Karpas-422 (cell line): ENCODE measurements around the gene SLC25A17. TPM values are rescaled to one million over a fixed set of nuclear protein-coding genes. Genes with fewer than 3 reads are reported as not detected.
"Not testable (repeated sequence)": the region's sequence is repeated elsewhere in the genome, so short reads cannot be mapped to it uniquely, and the experiment has no call there.

Experiments
- DNase-seq: peaks from one replicate; pipeline ENCODE4 v3.0.0-alpha.2; 2015
- H2AFZ ChIP-seq: fragments of 200-600 bp; sonication (generic); 2 replicates; pipeline ENCODE4 v1.6.1; 2014; ENCODE audit warnings: antibody characterized with exemption, low read length, mixed read lengths
- H3K27ac ChIP-seq: fragments of 200-600 bp; sonication (generic); 2 replicates; pipeline ENCODE4 v1.5.1; 2014; ENCODE audit warnings: mild to moderate bottlenecking, low read length, moderate library complexity
- H3K27me3 ChIP-seq: fragments of 200-600 bp; sonication (generic); 2 replicates; pipeline ENCODE4 v1.6.1; 2014; ENCODE audit warnings: low read length, mixed read lengths
- H3K36me3 ChIP-seq: fragments of 200-600 bp; sonication (generic); 2 replicates; pipeline ENCODE4 v1.6.1; 2014; ENCODE audit warnings: low read length, mixed read lengths; ENCODE audit not compliant: insufficient read depth
- H3K4me1 ChIP-seq: fragments of 200-600 bp; sonication (generic); 2 replicates; pipeline ENCODE4 v1.6.1; 2014; ENCODE audit warnings: mild to moderate bottlenecking, low read length, mixed read lengths
- H3K4me2 ChIP-seq: fragments of 200-600 bp; sonication (generic); 2 replicates; pipeline ENCODE4 v1.6.1; 2014; ENCODE audit warnings: low read length, low read depth, mild to moderate bottlenecking; ENCODE audit not compliant: poor library complexity, severe bottlenecking
- H3K4me3 ChIP-seq: fragments of 200-600 bp; sonication (generic); 2 replicates; pipeline ENCODE4 v1.5.1; 2014; ENCODE audit warnings: mild to moderate bottlenecking, antibody characterized with exemption, low read length, mixed read lengths
- H3K79me2 ChIP-seq: fragments of 200-600 bp; sonication (generic); 2 replicates; pipeline ENCODE4 v1.6.1; 2014; ENCODE audit warnings: mild to moderate bottlenecking, low read length, mixed read lengths
- H3K9ac ChIP-seq: fragments of 200-600 bp; sonication (generic); 2 replicates; pipeline ENCODE4 v1.6.0; 2014; ENCODE audit warnings: low read length
- H3K9me2 ChIP-seq: fragments of 200-600 bp; sonication (generic), shearing (Covaris generic); replicated peaks from 2 replicates; pipeline ENCODE4 v1.6.0; 2014; ENCODE audit warnings: mild to moderate bottlenecking, low read length, moderate library complexity; ENCODE audit not compliant: insufficient read depth
- H3K9me3 ChIP-seq: fragments of 300-700, 200-600 bp; sonication (generic); 2 replicates; pipeline ENCODE4 v1.6.1; 2014; ENCODE audit warnings: low read length, mixed read lengths
- H4K20me1 ChIP-seq: fragments of 200-600 bp; sonication (generic); 2 replicates; pipeline ENCODE4 v1.6.1; 2014; ENCODE audit warnings: mild to moderate bottlenecking, antibody characterized with exemption, low read length, low read depth; ENCODE audit not compliant: insufficient read depth
- total RNA-seq: library from RNA; depleted of rRNA; stranded (reverse); fragments of >200 nt; shearing (Covaris generic); gene quantifications from 2 replicates; pipeline ENCODE4 v1.2.3, GENCODE V29; 2014; ENCODE audit warnings: low replicate concordance

The SLC25A17 gene
- total RNA-seq, 1 experiment from 2014 or later = 41.8 TPM

GRCh38 chr22:40855979-40856512, 36.9 kb upstream of the SLC25A17 start:
- H3K4me2 ChIP-seq = peak overlapping the region; percentile 95
- peaks cover 49% of the 10 kb centered on the region for H3K4me1 ChIP-seq

GRCh38 chr22:40855071-40855978, 36.2 kb upstream of the SLC25A17 start:
- H2AFZ ChIP-seq = no peak overlapping the region
- DNase-seq = peak; percentile 48
- peaks cover 49% of the 10 kb centered on the region for H3K4me1 ChIP-seq
- peaks cover 95% of the 10 kb centered on the region for H3K79me2 ChIP-seq
- H3K4me3 ChIP-seq = peak overlapping the region; percentile 91
- peak overlapping the region; percentile 90 for H3K9ac ChIP-seq
- 0 out of 2 replicates have a peak, but pooled peaks cover 3% of the 10 kb centered on the region for H4K20me1 ChIP-seq
- H3K36me3 ChIP-seq = peaks cover 26% of the 10 kb centered on the region; the same call in 1 of the 2 replicates
- H3K27ac ChIP-seq = peak overlapping the region; percentile 88; the same call in 1 of the 2 replicates
- no peaks in the 10 kb centered on the region for H3K9me2 ChIP-seq
- no peaks in the 10 kb centered on the region for H3K9me3 ChIP-seq
- H3K27me3 ChIP-seq = no peaks in the 10 kb centered on the region
- peak overlapping the region; percentile 95 for H3K4me2 ChIP-seq

More at GRCh38 chr22:40855979-40856512, 36.9 kb upstream of the SLC25A17 start:
- peak overlapping the region; percentile 91 for H3K4me3 ChIP-seq
- H4K20me1 ChIP-seq = 0 out of 2 replicates have a peak, but pooled peaks cover 3% of the 10 kb centered on the region
- peak; percentile 68 for DNase-seq
- H3K27me3 ChIP-seq = no peaks in the 10 kb centered on the region
- H3K9ac ChIP-seq = peak overlapping the region; percentile 90
- H3K79me2 ChIP-seq = peaks cover 95% of the 10 kb centered on the region
- 0 out of 2 replicates have a peak overlapping the region, but pooled peaks have one; percentile 37 for H2AFZ ChIP-seq
- H3K27ac ChIP-seq = peak overlapping the region; percentile 88
- H3K9me3 ChIP-seq = no peaks in the 10 kb centered on the region
- peaks cover 19% of the 10 kb centered on the region; the same call in 1 of the 2 replicates for H3K36me3 ChIP-seq
- H3K9me2 ChIP-seq = no peaks in the 10 kb centered on the region

- H3K4me3 ChIP-seq = peak overlapping the region; percentile 91
- peak overlapping the region; percentile 95 for H3K4me2 ChIP-seq
Measured at GRCh38 chr22:40853961-40854360, 34.8 kb upstream of the SLC25A17 start.

GRCh38 chr22:40853333-40853732, 34.2 kb upstream of the SLC25A17 start:
- Histone ChIP-seq H3K27me3 (no peaks in the 10 kb centered on the region), H3K4me2 (peak overlapping the region; percentile 95), H4K20me1 (0 out of 2 replicates have a peak, but pooled peaks cover 3% of the 10 kb centered on the region), H3K4me3 (peak overlapping the region; percentile 91), H3K9ac (peak overlapping the region; percentile 90), H3K79me2 (peaks cover 93% of the 10 kb centered on the region), H3K9me2 (no peaks in the 10 kb centered on the region), H3K27ac (peak overlapping the region; percentile 27), H3K9me3 (no peaks in the 10 kb centered on the region), H3K36me3 (peaks cover 43% of the 10 kb centered on the region; the same call in 1 of the 2 replicates), H2AFZ (no peak overlapping the region), H3K4me1 (peaks cover 41% of the 10 kb centered on the region)
- no peak for DNase-seq

More at GRCh38 chr22:40853961-40854360, 34.8 kb upstream of the SLC25A17 start:
- peaks cover 46% of the 10 kb centered on the region for H3K4me1 ChIP-seq
- no peaks in the 10 kb centered on the region for H3K9me3 ChIP-seq
- 0 out of 2 replicates have a peak, but pooled peaks cover 3% of the 10 kb centered on the region for H4K20me1 ChIP-seq
- H3K9me2 ChIP-seq = no peaks in the 10 kb centered on the region
- no peak for DNase-seq
- H3K79me2 ChIP-seq = peaks cover 93% of the 10 kb centered on the region
- H3K9ac ChIP-seq = peak overlapping the region; percentile 90
- H3K27me3 ChIP-seq = no peaks in the 10 kb centered on the region
- H3K27ac ChIP-seq = peak overlapping the region; percentile 88
- peaks cover 37% of the 10 kb centered on the region; the same call in 1 of the 2 replicates for H3K36me3 ChIP-seq
- H2AFZ ChIP-seq = no peak overlapping the region

- Histone ChIP-seq H3K36me3 (peaks cover 78% of the 10 kb centered on the region), H3K79me2 (peaks cover 91% of the 10 kb centered on the region)
Measured at GRCh38 chr22:40845816-40846215, 26.7 kb upstream of the SLC25A17 start.

GRCh38 chr22:40844951-40845350, 25.8 kb upstream of the SLC25A17 start:
- no peaks in the 10 kb centered on the region for H3K4me1 ChIP-seq
- peaks cover 91% of the 10 kb centered on the region for H3K79me2 ChIP-seq
- H3K9ac ChIP-seq = no peak overlapping the region
- DNase-seq = no peak
- H3K36me3 ChIP-seq = peaks cover 78% of the 10 kb centered on the region
- H3K4me3 ChIP-seq = no peak overlapping the region
- H3K4me2 ChIP-seq = no peak overlapping the region
- no peaks in the 10 kb centered on the region for H3K27me3 ChIP-seq
- H4K20me1 ChIP-seq = peaks cover 3% of the 10 kb centered on the region; the same call in 1 of the 2 replicates
- no peaks in the 10 kb centered on the region for H3K9me2 ChIP-seq
- no peaks in the 10 kb centered on the region for H3K9me3 ChIP-seq
- no peak overlapping the region for H3K27ac ChIP-seq
- no peak overlapping the region for H2AFZ ChIP-seq

More at GRCh38 chr22:40845816-40846215, 26.7 kb upstream of the SLC25A17 start:
- not testable (repeated sequence) for H3K27ac ChIP-seq, H3K9me3 ChIP-seq, H4K20me1 ChIP-seq, H2AFZ ChIP-seq, H3K27me3 ChIP-seq, H3K9ac ChIP-seq, DNase-seq, H3K9me2 ChIP-seq, H3K4me2 ChIP-seq, H3K4me1 ChIP-seq, H3K4me3 ChIP-seq

- H3K4me2 ChIP-seq = no peak overlapping the region
- H3K79me2 ChIP-seq = peaks cover 85% of the 10 kb centered on the region
- peaks cover 70% of the 10 kb centered on the region; the same call in 1 of the 2 replicates for H3K36me3 ChIP-seq
- H3K9ac ChIP-seq = no peak overlapping the region
- H3K4me1 ChIP-seq = peaks cover 7% of the 10 kb centered on the region; the same call in 1 of the 2 replicates
- H2AFZ ChIP-seq = no peak overlapping the region
- no peaks in the 10 kb centered on the region for H3K27me3 ChIP-seq
- no peaks in the 10 kb centered on the region for H3K9me3 ChIP-seq
- no peak for DNase-seq
- no peak overlapping the region for H3K4me3 ChIP-seq
- H3K27ac ChIP-seq = no peak overlapping the region
- 0 out of 2 replicates have a peak, but pooled peaks cover 2% of the 10 kb centered on the region for H4K20me1 ChIP-seq
- no peaks in the 10 kb centered on the region for H3K9me2 ChIP-seq
Measured at GRCh38 chr22:40838486-40838885, 19.3 kb upstream of the SLC25A17 start.

- Histone ChIP-seq H3K4me2 (no peak overlapping the region), H3K4me1 (peaks cover 7% of the 10 kb centered on the region; the same call in 1 of the 2 replicates), H3K79me2 (peaks cover 60% of the 10 kb centered on the region), H3K36me3 (peaks cover 59% of the 10 kb centered on the region; the same call in 1 of the 2 replicates), H4K20me1 (0 out of 2 replicates have a peak, but pooled peaks cover 2% of the 10 kb centered on the region), H3K9ac (no peak overlapping the region), H3K27me3 (no peaks in the 10 kb centered on the region), H3K9me3 (no peaks in the 10 kb centered on the region), H3K4me3 (no peak overlapping the region), H3K27ac (no peak overlapping the region), H3K9me2 (no peaks in the 10 kb centered on the region), H2AFZ (no peak overlapping the region)
- DNase-seq = no peak
Measured at GRCh38 chr22:40834619-40835018, 15.5 kb upstream of the SLC25A17 start.
